CD4-positive, alpha-beta memory T cell (primary cell): Measurements from ENCODE around the gene TRAF6. TPM values are rescaled to one million over a fixed set of nuclear protein-coding genes. Genes with fewer than 3 reads are reported as not detected.

Experiments
- CTCF ChIA-PET: fragments of 350-600 bp; sonication (Branson Sonifier 250); formaldehyde crosslinking; loops from one replicate; lab custom pipeline; 2021; ENCODE audit warnings: inconsistent platforms; ENCODE audit not compliant: partially characterized antibody; lab: Charles Lee
- POLR2A ChIA-PET: fragments of 350-600 bp; sonication (Branson Sonifier 250); formaldehyde crosslinking; loops from one replicate; lab custom pipeline; 2021; ENCODE audit not compliant: partially characterized antibody; lab: Charles Lee
- DNase-seq, 5 donors: peaks; one replicate each; pipeline versions ENCODE4 v3.0.0 to v3.0.0-alpha.2; 2020 to 2022; ENCODE audit warnings: mixed read lengths in 1 of 5
- H3K27ac ChIP-seq: one replicate; pipeline ENCODE4 v1.7.0; 2013; ENCODE audit warnings: low read depth, low read length
- H3K27me3 ChIP-seq: 2 replicates; pipeline ENCODE4 v1.7.0; 2013; ENCODE audit warnings: mild to moderate bottlenecking, low read length, moderate library complexity; ENCODE audit not compliant: insufficient read depth
- H3K36me3 ChIP-seq: 2 replicates; pipeline ENCODE4 v1.7.0; 2013; ENCODE audit warnings: mild to moderate bottlenecking, low read length, moderate library complexity; ENCODE audit not compliant: insufficient read depth
- H3K4me1 ChIP-seq: 2 replicates; pipeline ENCODE4 v1.7.0; 2013; ENCODE audit warnings: mild to moderate bottlenecking, low read length, moderate library complexity; ENCODE audit not compliant: insufficient read depth
- H3K4me3 ChIP-seq, 2 donors: one replicate each; pipeline ENCODE4 v1.7.0; 2013; ENCODE audit warnings: low read length in 2 of 2, mild to moderate bottlenecking in 1 of 2
- H3K9me3 ChIP-seq, 2 donors: one replicate each; pipeline ENCODE4 v1.7.0; 2013; ENCODE audit warnings: low read length in 2 of 2, control low read depth in 1 of 2; ENCODE audit not compliant: control insufficient read depth in 1 of 2
- H3K27ac Mint-ChIP-seq, 7 donors: one replicate each; pipeline ENCODE4 v1.8.0; 2020 to 2021; ENCODE audit warnings: mixed read lengths in 7 of 7, mild to moderate bottlenecking in 6 of 7, inconsistent platforms in 3 of 7, moderate library complexity in 3 of 7
- H3K27me3 Mint-ChIP-seq, 2 donors: one replicate each; pipeline ENCODE4 v1.8.0; 2020 to 2021; ENCODE audit warnings: mixed read lengths in 2 of 2
- H3K36me3 Mint-ChIP-seq, 2 donors: one replicate each; pipeline ENCODE4 v1.8.0; 2020 to 2021; ENCODE audit warnings: mixed read lengths in 2 of 2, inconsistent platforms in 1 of 2, mild to moderate bottlenecking in 1 of 2
- H3K4me1 Mint-ChIP-seq, 4 donors: one replicate each; pipeline ENCODE4 v1.8.0; 2020 to 2021; ENCODE audit warnings: mixed read lengths in 4 of 4, mild to moderate bottlenecking in 1 of 4
- H3K4me3 Mint-ChIP-seq, 8 donors: one replicate each; pipeline ENCODE4 v1.8.0; 2020 to 2021; ENCODE audit warnings: mixed read lengths in 8 of 8, mild to moderate bottlenecking in 7 of 8, moderate library complexity in 6 of 8, inconsistent platforms in 3 of 8
- H3K9me3 Mint-ChIP-seq, 8 donors: one replicate each; pipeline ENCODE4 v1.8.0; 2020 to 2021; ENCODE audit warnings: mixed read lengths in 8 of 8, mild to moderate bottlenecking in 5 of 8, inconsistent platforms in 3 of 8, moderate library complexity in 1 of 8
- intact Hi-C: fragments of 100-400 bp; cut with micrococcal nuclease; formaldehyde crosslinking; loops from one replicate; pipeline ENCODE4 v1.15.1; 2023
- polyA plus RNA-seq, 2 donors: library from polyadenylated mRNA; unstranded; fragments of 300-500 nt; fragmentation: Illumina TruSeq; gene quantifications; one replicate each; pipeline ENCODE4 v1.2.3, GENCODE V29; 2021
- total RNA-seq, 2 experiments: library from RNA; stranded (reverse); gene quantifications; one replicate each; pipeline ENCODE4 v1.2.3, GENCODE V29; 2021

The TRAF6 gene
- total and polyA plus RNA-seq, 4 experiments from 2014 or later, result 10.3 to 23.7 (median 17.1) TPM

- Mint-ChIP-seq H3K36me3 (peaks cover 29 to 75% of the 10 kb centered on the region in 2 donors), H3K4me1 (peaks cover 24 to 42% (median 32%) of the 10 kb centered on the region in 4 donors), H3K27me3 (no peaks in the 10 kb centered on the region), H3K4me3 (no peak overlapping the region), H3K9me3 (peaks cover 0 to 2% (median 0%) of the 10 kb centered on the region in 8 donors), H3K27ac (peak overlapping the region in 2 of 7 donors; percentile 29 to 49)
- Histone ChIP-seq H3K4me3 (no peak overlapping the region), H3K27ac (no peak overlapping the region), H3K27me3 (no peaks in the 10 kb centered on the region), H3K4me1 (peaks cover 24% of the 10 kb centered on the region), H3K36me3 (peaks cover 4% of the 10 kb centered on the region), H3K9me3 (no peaks in the 10 kb centered on the region)
- ChIA-PET POLR2A (interaction anchor here (0.6 kb wide), 1 partner anchor 43 kb away, joined by 3 read pairs; no protein-coding TSS in a partner anchor), CTCF (interaction anchor here (1.3 to 2.0 kb wide), 2 partner anchors 47 to 65 kb away, joined by 4 to 6 read pairs; no protein-coding TSS in a partner anchor)
- DNase-seq, result no peak
- intact Hi-C loops, result no loop called here
Measured at GRCh38 chr11:36446135-36446534, 63.9 kb downstream of the TRAF6 start.

GRCh38 chr11:36443661-36444060 lies 66.4 kb downstream of the TRAF6 start:
- Mint-ChIP-seq H3K27ac (no peak overlapping the region), H3K27me3 (no peaks in the 10 kb centered on the region), H3K4me3 (no peak overlapping the region), H3K9me3 (peaks cover 0 to 2% (median 0%) of the 10 kb centered on the region in 8 donors), H3K36me3 (peaks cover 29 to 76% of the 10 kb centered on the region in 2 donors), H3K4me1 (peaks cover 5 to 27% (median 14%) of the 10 kb centered on the region in 4 donors)
- POLR2A ChIA-PET, result no interaction called here
- Histone ChIP-seq H3K27me3 (no peaks in the 10 kb centered on the region), H3K4me1 (no peaks in the 10 kb centered on the region), H3K4me3 (no peak overlapping the region), H3K9me3 (no peaks in the 10 kb centered on the region), H3K27ac (no peak overlapping the region), H3K36me3 (peaks cover 4% of the 10 kb centered on the region)
- CTCF ChIA-PET, result no interaction called here
- intact Hi-C loops, result no loop called here
- DNase-seq, result no peak

GRCh38 chr11:36441610-36442208 lies 68.4 kb downstream of the TRAF6 start:
- no peaks in the 10 kb centered on the region for H3K36me3 ChIP-seq
- no peaks in the 10 kb centered on the region for H3K27me3 Mint-ChIP-seq
- H3K4me3 ChIP-seq, result no peak overlapping the region
- ChIA-PET CTCF (interaction anchor here (1.2 to 2.2 kb wide), 4 partner anchors 11 to 133 kb away, joined by 3 to 5 read pairs (median 3); no protein-coding TSS in a partner anchor), POLR2A (interaction anchor here (3.3 kb wide), 1 partner anchor 66 kb away, joined by 12 read pairs; no protein-coding TSS in a partner anchor)
- peak overlapping the region in 3 of 7 donors; percentile 10 to 27 (median 15) for H3K27ac Mint-ChIP-seq
- no peaks in the 10 kb centered on the region for H3K9me3 ChIP-seq
- intact Hi-C loops, result no loop called here
- H3K36me3 Mint-ChIP-seq, result peaks cover 29 to 72% of the 10 kb centered on the region in 2 donors
- H3K4me1 ChIP-seq, result no peaks in the 10 kb centered on the region
- peaks cover 2 to 19% (median 10%) of the 10 kb centered on the region in 4 donors for H3K4me1 Mint-ChIP-seq
- no peak overlapping the region for H3K4me3 Mint-ChIP-seq
- peaks cover 0 to 2% (median 0%) of the 10 kb centered on the region in 8 donors for H3K9me3 Mint-ChIP-seq
- H3K27ac ChIP-seq, result no peak overlapping the region
- H3K27me3 ChIP-seq, result no peaks in the 10 kb centered on the region
- no peak for DNase-seq

GRCh38 chr11:36438126-36438525 lies 71.9 kb downstream of the TRAF6 start:
- ChIA-PET CTCF (no interaction called here), POLR2A (no interaction called here)
- Mint-ChIP-seq H3K36me3 (peaks cover 40 to 72% of the 10 kb centered on the region in 2 donors), H3K27me3 (no peaks in the 10 kb centered on the region), H3K9me3 (peaks cover 0 to 2% (median 0%) of the 10 kb centered on the region in 8 donors), H3K4me3 (no peak overlapping the region), H3K4me1 (peaks cover 0 to 24% (median 9%) of the 10 kb centered on the region in 4 donors), H3K27ac (no peak overlapping the region)
- DNase-seq, result no peak
- Histone ChIP-seq H3K27me3 (no peaks in the 10 kb centered on the region), H3K4me1 (no peaks in the 10 kb centered on the region), H3K36me3 (no peaks in the 10 kb centered on the region), H3K27ac (no peak overlapping the region), H3K4me3 (no peak overlapping the region), H3K9me3 (no peaks in the 10 kb centered on the region)
- intact Hi-C loops, result no loop called here

- ChIA-PET CTCF (no interaction called here), POLR2A (no interaction called here)
- no peaks in the 10 kb centered on the region for H3K27me3 ChIP-seq
- no peak overlapping the region for H3K27ac ChIP-seq
- DNase-seq, result no peak
- Mint-ChIP-seq H3K27ac (no peak overlapping the region), H3K4me1 (peaks cover 0 to 24% (median 10%) of the 10 kb centered on the region in 4 donors), H3K9me3 (peaks cover 0 to 2% (median 0%) of the 10 kb centered on the region in 8 donors), H3K27me3 (no peaks in the 10 kb centered on the region), H3K36me3 (peaks cover 35 to 73% of the 10 kb centered on the region in 2 donors), H3K4me3 (no peak overlapping the region)
- H3K4me1 ChIP-seq, result no peaks in the 10 kb centered on the region
- H3K4me3 ChIP-seq, result no peak overlapping the region
- no peaks in the 10 kb centered on the region for H3K36me3 ChIP-seq
- no peaks in the 10 kb centered on the region for H3K9me3 ChIP-seq
- intact Hi-C loops, result no loop called here
Measured at GRCh38 chr11:36437413-36437812, 72.7 kb downstream of the TRAF6 start.

Other genes starting within 250 kb of the TRAF6 start
- 10 to 100 TPM; 33.9 to 41.4 TPM for gene COMMD9, start 220.8 kb downstream of the TRAF6 start, total RNA-seq
- 10 to 100 TPM; 67.5 to 91.7 TPM for gene COMMD9, start 220.8 kb downstream of the TRAF6 start, polyA plus RNA-seq
- gene PRR5L, start 214.0 kb downstream of the TRAF6 start, total RNA-seq, result 10 to 100 TPM; 61.4 to 62.7 TPM
- 10 to 100 TPM; 10.1 to 18.0 TPM for gene PRR5L, start 214.0 kb downstream of the TRAF6 start, polyA plus RNA-seq
- 1 to 10 TPM in 1 of 2 experiments, under 1 TPM in 1; 0.73 to 1.0 TPM for gene RAG1, start 57.7 kb upstream of the TRAF6 start, total RNA-seq
- under 1 TPM in 1 of 2 donors, not detected in 1; 0.38 TPM for gene RAG1, start 57.7 kb upstream of the TRAF6 start, polyA plus RNA-seq
- 1 to 10 TPM in 1 of 2 experiments, under 1 TPM in 1; 0.94 to 1.9 TPM for gene IFTAP, start 84.2 kb upstream of the TRAF6 start, total RNA-seq
- 1 to 10 TPM; 3.9 to 6.6 TPM for gene IFTAP, start 84.2 kb upstream of the TRAF6 start, polyA plus RNA-seq
- gene RAG2, start 88.0 kb upstream of the TRAF6 start, total RNA-seq, result not detected
- gene RAG2, start 88.0 kb upstream of the TRAF6 start, polyA plus RNA-seq, result not detected